GM21717 (cell line): Measurements from ENCODE around the gene INSIG1.
A peak's percentile ranks its signal among the peaks of the same experiment; 100 is the strongest.

Experiments used
- ATAC-seq: cut with Tn5 transposase; IDR thresholded peaks from one replicate; pipeline ENCODE4 v1.9.1; 2021; ENCODE audit warnings: mild to moderate bottlenecking, moderate library complexity; ENCODE audit not compliant: unreplicated experiment

The INSIG1 gene

GRCh38 chr7:155284496-155285274, 13.0 kb upstream of the INSIG1 start:
- no peak for ATAC-seq

- ATAC-seq: no peak
Observed at GRCh38 chr7:155285423-155285822, 12.3 kb upstream of the INSIG1 start.

- ATAC-seq: no peak
Observed at GRCh38 chr7:155285833-155286232, 11.8 kb upstream of the INSIG1 start.

- no peak for ATAC-seq
Observed at GRCh38 chr7:155286686-155287085, 11.0 kb upstream of the INSIG1 start.

- ATAC-seq: no peak
Observed at GRCh38 chr7:155287284-155287935, 10.3 kb upstream of the INSIG1 start.

GRCh38 chr7:155288055-155288454, 9.6 kb upstream of the INSIG1 start:
- ATAC-seq: no peak

- ATAC-seq: no peak
Observed at GRCh38 chr7:155289107-155289506, 8.6 kb upstream of the INSIG1 start.

GRCh38 chr7:155289949-155290501, 7.7 kb upstream of the INSIG1 start:
- ATAC-seq: no peak

GRCh38 chr7:155291045-155291530, 6.6 kb upstream of the INSIG1 start:
- no peak for ATAC-seq

- ATAC-seq: no peak
Observed at GRCh38 chr7:155291729-155292128, 5.9 kb upstream of the INSIG1 start.

- ATAC-seq: no peak
Observed at GRCh38 chr7:155292680-155293226, 4.9 kb upstream of the INSIG1 start.

GRCh38 chr7:155293721-155294510, 3.8 kb upstream of the INSIG1 start:
- ATAC-seq: no peak

- ATAC-seq: no peak
Observed at GRCh38 chr7:155294511-155294778, 3.2 kb upstream of the INSIG1 start.

- ATAC-seq: no peak
Observed at GRCh38 chr7:155295511-155295910, 2.2 kb upstream of the INSIG1 start.

GRCh38 chr7:155296006-155296787, 1.5 kb upstream of the INSIG1 start:
- ATAC-seq: no peak

- ATAC-seq: peak; percentile 39
Observed at GRCh38 chr7:155296788-155297516, 726 bp upstream of the INSIG1 start.

- peak; percentile 1 for ATAC-seq
Observed at GRCh38 chr7:155298288-155298833, 683 bp downstream of the INSIG1 start.

GRCh38 chr7:155298834-155299534, 1.3 kb downstream of the INSIG1 start:
- ATAC-seq: peak; percentile 77
